Right cardiac atrium (tissue), 5 donors: Measurements from ENCODE around the gene CCDC28B. TPM values are rescaled to one million over a fixed set of nuclear protein-coding genes. Genes with fewer than 3 reads are reported as not detected.
"Not testable (repeated sequence)": the region's sequence is repeated elsewhere in the genome, so short reads cannot be mapped to it uniquely, and the experiment has no call there.

ENCODE experiments used
- ATAC-seq, 2 donors: fragments of 200-7000 bp; cut with Tn5 transposase; one replicate each; pipeline versions ENCODE4 v1.8.0 to v1.9.1; 2020; ENCODE audit warnings: moderate library complexity in 2 of 2, mild to moderate bottlenecking in 1 of 2
- DNase-seq, 3 donors: peaks; one replicate each; pipeline ENCODE4 v3.0.0-alpha.2; 2020
- H3K27ac ChIP-seq: one replicate; pipeline ENCODE4 v1.5.1; 2013; ENCODE audit warnings: mild to moderate bottlenecking, low read length, control low read depth, moderate library complexity
- H3K27me3 ChIP-seq: one replicate; pipeline ENCODE4 v1.6.1; 2013; ENCODE audit not compliant: control insufficient read depth, insufficient read depth
- H3K4me1 ChIP-seq: one replicate; pipeline ENCODE4 v1.6.1; 2013; ENCODE audit warnings: low read length; ENCODE audit not compliant: control insufficient read depth, insufficient read depth
- H3K4me3 ChIP-seq: one replicate; pipeline ENCODE4 v1.5.1; 2013; ENCODE audit warnings: low read length, control low read depth
- H3K9me3 ChIP-seq: one replicate; pipeline ENCODE4 v1.6.1; 2013; ENCODE audit warnings: low read length; ENCODE audit not compliant: control insufficient read depth
- WGBS: extraction: QIAGEN DNeasy Blood & Tissue Kit; methylation state at CpG from one replicate; pipeline ENCODE4 v1.1.7; 2013; 5-methylcytosine and 5-hydroxymethylcytosine counted together
- intact Hi-C, 4 donors: fragments of 100-400 bp; cut with DNase I; formaldehyde crosslinking; loops; one replicate each; pipeline versions ENCODE4 v1.11.0 to v1.14.0; 2022 to 2023
- long read RNA-seq, 4 donors: library from polyadenylated mRNA; unstranded; transcript quantifications; one replicate each; pipeline ENCODE4 v2.0.0, GENCODE V29; 2020 to 2021
- polyA plus RNA-seq: library from polyadenylated mRNA; stranded (reverse); fragments of 200-250 nt; gene quantifications from one replicate; pipeline ENCODE4 v1.2.3, GENCODE V29; 2013
- total RNA-seq, 4 donors: library from RNA; stranded (reverse); fragmentation: NEBNext Ultra II Directional; extraction: Animal tissue kit (Norgen Biotek cat#: 25700); gene quantifications; one replicate each; pipeline ENCODE4 v1.2.1, GENCODE V29; 2021
- donor health status: healthy with polysubstance abuse.
- donor health status: DM: no; HTN: yes; CAD: no.
- donor health status: DM: no; HTN: no; CAD: no.
- donor health status: DM: no; HTN: yes; CAD: no; lungs with severe emphysema.
- donor health status: DM: yes; HTN: yes; CAD: no.

CCDC28B gene
- total RNA-seq: 10 to 100 TPM in 3 of 4 donors, 1 to 10 TPM in 1; 8.0 to 18.4 (median 14.5) TPM
- 26.9 TPM for polyA plus RNA-seq
- long read RNA-seq, donor 1, transcript CCDC28B-201 (6 exons, 1,089 nt): major isoform, 8 of 8 reads
- long read RNA-seq, donor 1, partial matches to known transcripts: 0 of 8 reads
- long read RNA-seq, donor 1, other reads (novel, unspliced or antisense): 0 of 8 reads
- long read RNA-seq, donor 2, transcript CCDC28B-201 (6 exons, 1,089 nt): major isoform, 6 of 10 reads
- long read RNA-seq, donor 2, partial matches to known transcripts: 0 of 10 reads
- long read RNA-seq, donor 2, other reads (novel, unspliced or antisense): 4 of 10 reads
- long read RNA-seq, donor 3, partial matches to known transcripts: 1 of 8 reads
- long read RNA-seq, donor 3, other reads (novel, unspliced or antisense): 3 of 8 reads
- long read RNA-seq, donor 4, transcript CCDC28B-201 (6 exons, 1,089 nt): major isoform, 8 of 14 reads
- long read RNA-seq, donor 4, partial matches to known transcripts: 0 of 14 reads
- long read RNA-seq, donor 4, other reads (novel, unspliced or antisense): 6 of 14 reads

DNA sequence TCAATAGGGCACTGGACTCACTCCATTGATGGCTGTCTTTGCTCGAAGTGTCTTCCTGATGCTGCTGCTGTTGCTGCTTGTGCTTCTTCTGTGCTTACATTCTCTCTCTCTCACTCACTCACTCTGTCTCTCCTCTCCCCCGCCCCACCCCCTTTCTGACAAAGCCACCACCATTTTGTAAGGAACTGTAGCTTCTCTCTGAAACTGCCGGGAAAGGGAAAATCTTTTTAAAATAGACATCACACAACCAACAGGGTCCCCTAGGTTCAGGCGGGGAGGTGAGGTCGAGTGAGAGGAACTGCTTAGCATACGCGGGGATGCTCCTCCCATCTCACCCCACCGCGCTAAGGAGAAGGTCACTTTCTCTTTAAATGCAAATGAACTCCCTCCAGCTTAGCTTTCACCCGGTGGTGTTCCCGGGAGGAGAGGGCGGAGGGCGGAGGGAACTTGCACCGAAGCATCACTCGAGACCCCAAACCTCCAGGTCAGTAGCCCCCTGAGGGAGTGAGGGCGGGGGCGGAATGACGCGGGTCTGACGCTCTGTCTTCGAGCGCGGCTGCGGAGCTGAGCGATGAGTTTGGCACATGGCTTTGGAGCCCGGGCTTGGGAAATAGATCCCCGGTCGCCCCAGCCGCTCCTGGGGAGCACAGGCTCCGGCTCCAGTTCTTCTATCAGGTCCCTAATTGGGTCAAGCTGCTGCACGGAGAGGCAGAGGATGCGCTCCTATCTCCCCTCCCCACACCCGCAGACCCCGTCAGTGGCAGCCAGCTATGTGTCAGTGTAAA lies at the start of gene CCDC28B:
TSS of gene CCDC28B (plus strand) at position 370 of the 785 bp plus-strand sequence. CDS start 1,341 bp downstream, outside the sequence.
- peak; percentile 54 to 58 for ATAC-seq
- Histone ChIP-seq H3K27ac (peak within 1 kb of the TSS; percentile 49), H3K4me3 (peak within 1 kb of the TSS; percentile 41), H3K27me3 (no peaks in the 10 kb centered on the region), H3K4me1 (peaks cover 15% of the 10 kb centered on the region), H3K9me3 (no peaks in the 10 kb centered on the region)
- intact Hi-C loops: no loop called here
- WGBS: under 1% methylated on average over 34 of the region's 34 CpGs
- peak; percentile 82 to 90 (median 89) for DNase-seq

GRCh38 chr1:32150847-32151246 lies 49.5 kb upstream of the CCDC28B start:
- intact Hi-C loops: no loop called here
- no peak overlapping the region for H3K27ac ChIP-seq
- WGBS: 90% methylated on average over 9 of the region's 9 CpGs
- H3K9me3 ChIP-seq: no peaks in the 10 kb centered on the region
- H3K4me1 ChIP-seq: peaks cover 3% of the 10 kb centered on the region
- ATAC-seq (no peak), DNase-seq (no peak)
- no peak overlapping the region for H3K4me3 ChIP-seq
- H3K27me3 ChIP-seq: no peaks in the 10 kb centered on the region

DNA sequence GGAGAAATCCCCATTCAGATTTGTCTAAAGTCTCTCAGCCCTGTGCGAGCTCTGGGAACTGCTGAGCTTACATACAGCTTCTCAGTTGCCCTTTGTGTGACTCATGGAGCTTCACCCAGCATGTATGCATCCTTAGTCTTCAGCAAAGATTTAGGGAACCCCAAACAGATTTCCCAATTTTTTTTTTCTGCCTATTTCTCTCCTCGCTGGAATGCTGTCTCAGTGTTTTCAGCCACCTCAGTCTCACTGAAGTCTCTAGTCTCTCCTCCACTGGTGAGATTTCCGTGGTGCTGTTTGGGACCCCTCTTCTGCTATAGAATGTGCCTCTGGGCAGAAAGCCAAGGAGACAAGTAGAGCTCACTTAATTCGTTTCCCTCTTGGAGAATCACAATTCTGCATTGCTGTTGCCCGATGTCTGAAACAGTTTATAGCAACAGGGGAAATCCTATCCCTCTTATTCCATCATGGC lies 49.0 kb upstream of the CCDC28B start:
- Histone ChIP-seq H3K27ac (no peak overlapping the region), H3K4me3 (no peak overlapping the region), H3K27me3 (no peaks in the 10 kb centered on the region), H3K9me3 (no peaks in the 10 kb centered on the region), H3K4me1 (peaks cover 3% of the 10 kb centered on the region)
- 33% methylated on average over 5 of the region's 5 CpGs for WGBS
- intact Hi-C loops: no loop called here
- ATAC-seq (no peak), DNase-seq (no peak)

GRCh38 chr1:32159189-32159588 lies 41.2 kb upstream of the CCDC28B start:
- no peak for DNase-seq

DNA sequence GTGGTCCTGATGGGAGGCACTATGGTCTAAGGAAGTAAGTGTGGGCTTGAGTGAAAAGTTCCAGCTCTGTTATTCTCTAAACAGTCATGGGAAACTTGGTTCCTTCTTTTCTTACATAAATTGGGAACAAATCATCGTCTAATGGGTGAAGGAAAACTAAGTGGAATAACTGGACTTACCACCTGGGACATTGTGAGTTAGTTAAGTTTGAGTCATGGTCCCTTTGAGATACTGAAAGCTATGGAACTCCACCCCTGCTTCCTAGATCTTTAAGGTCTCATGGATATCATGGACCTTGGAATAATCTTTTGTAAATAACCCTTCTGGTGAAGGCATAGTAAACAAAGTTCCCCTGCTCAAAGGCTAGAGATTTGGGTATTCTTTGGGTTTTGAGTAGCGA lies 37.0 kb upstream of the CCDC28B start:
- no peak overlapping the region for H3K4me3 ChIP-seq
- WGBS: 95% methylated on average over 2 of the region's 2 CpGs
- no peak for ATAC-seq

More at GRCh38 chr1:32159189-32159588, 41.2 kb upstream of the CCDC28B start:
- 70% methylated on average over 3 of the region's 3 CpGs for WGBS
- H3K9me3 ChIP-seq: no peaks in the 10 kb centered on the region
- ATAC-seq: no peak
- intact Hi-C loops: no loop called here
- H3K27ac ChIP-seq: no peak overlapping the region
- H3K4me3 ChIP-seq: no peak overlapping the region
- no peaks in the 10 kb centered on the region for H3K4me1 ChIP-seq
- H3K27me3 ChIP-seq: no peaks in the 10 kb centered on the region

GRCh38 chr1:32165633-32166032 lies 34.8 kb upstream of the CCDC28B start:
- H3K4me3 ChIP-seq, H3K27me3 ChIP-seq, intact Hi-C loops, ATAC-seq, DNase-seq, H3K9me3 ChIP-seq, H3K27ac ChIP-seq, H3K4me1 ChIP-seq: not testable (repeated sequence)
- WGBS: 90% methylated on average over 10 of the region's 10 CpGs

More for the DNA sequence above, 37.0 kb upstream of the CCDC28B start:
- no peaks in the 10 kb centered on the region for H3K4me1 ChIP-seq
- no peaks in the 10 kb centered on the region for H3K27me3 ChIP-seq
- intact Hi-C loops: no loop called here
- H3K27ac ChIP-seq: no peak overlapping the region
- H3K9me3 ChIP-seq: no peaks in the 10 kb centered on the region
- DNase-seq: no peak

- ATAC-seq: peak in 1 of 2 donors; percentile 17
- intact Hi-C loops: no loop called here
- DNase-seq: no peak
- Histone ChIP-seq H3K27ac (no peak overlapping the region), H3K4me3 (no peak overlapping the region), H3K4me1 (no peaks in the 10 kb centered on the region), H3K27me3 (no peaks in the 10 kb centered on the region), H3K9me3 (no peaks in the 10 kb centered on the region)
- WGBS: 64% methylated on average over 4 of the region's 4 CpGs
Observed at GRCh38 chr1:32170991-32171390, 29.4 kb upstream of the CCDC28B start.

DNA sequence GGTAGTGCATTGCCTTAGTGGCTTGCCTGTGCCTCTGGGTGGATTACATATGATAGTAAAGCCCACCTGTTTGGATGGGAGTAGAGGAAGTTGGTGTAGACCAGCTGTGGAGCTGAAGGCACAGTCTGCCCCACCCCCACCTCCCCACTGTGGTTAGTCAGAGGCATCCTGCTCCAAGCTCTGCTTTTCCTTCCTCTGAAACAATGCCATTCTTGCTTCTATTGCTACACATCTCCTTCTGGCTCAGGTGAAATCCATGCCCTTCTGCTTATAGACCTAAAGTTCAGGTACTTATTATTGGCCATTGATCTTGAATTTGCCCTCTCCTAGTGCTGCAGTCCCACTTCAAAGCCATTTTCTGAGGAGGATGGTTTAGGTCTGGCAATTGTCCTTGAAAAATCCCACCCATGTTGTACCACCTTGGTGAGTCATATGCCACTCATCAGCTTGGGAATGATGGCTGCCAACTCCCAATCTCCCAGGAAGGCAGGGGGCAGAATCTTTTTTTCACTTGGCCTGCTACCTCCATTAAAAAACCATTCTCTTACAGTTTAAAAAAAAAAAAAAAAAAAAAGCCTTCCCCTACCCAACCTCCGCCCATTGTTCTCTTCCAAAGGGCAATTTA lies 27.7 kb upstream of the CCDC28B start:
- H3K27ac ChIP-seq: no peak overlapping the region
- no peak overlapping the region for H3K4me3 ChIP-seq
- no peak for DNase-seq
- H3K27me3 ChIP-seq: no peaks in the 10 kb centered on the region
- H3K9me3 ChIP-seq: no peaks in the 10 kb centered on the region
- no peaks in the 10 kb centered on the region for H3K4me1 ChIP-seq
- 100% methylated on average over 1 of the region's 1 CpG for WGBS
- intact Hi-C loops: no loop called here
- no peak for ATAC-seq

DNA sequence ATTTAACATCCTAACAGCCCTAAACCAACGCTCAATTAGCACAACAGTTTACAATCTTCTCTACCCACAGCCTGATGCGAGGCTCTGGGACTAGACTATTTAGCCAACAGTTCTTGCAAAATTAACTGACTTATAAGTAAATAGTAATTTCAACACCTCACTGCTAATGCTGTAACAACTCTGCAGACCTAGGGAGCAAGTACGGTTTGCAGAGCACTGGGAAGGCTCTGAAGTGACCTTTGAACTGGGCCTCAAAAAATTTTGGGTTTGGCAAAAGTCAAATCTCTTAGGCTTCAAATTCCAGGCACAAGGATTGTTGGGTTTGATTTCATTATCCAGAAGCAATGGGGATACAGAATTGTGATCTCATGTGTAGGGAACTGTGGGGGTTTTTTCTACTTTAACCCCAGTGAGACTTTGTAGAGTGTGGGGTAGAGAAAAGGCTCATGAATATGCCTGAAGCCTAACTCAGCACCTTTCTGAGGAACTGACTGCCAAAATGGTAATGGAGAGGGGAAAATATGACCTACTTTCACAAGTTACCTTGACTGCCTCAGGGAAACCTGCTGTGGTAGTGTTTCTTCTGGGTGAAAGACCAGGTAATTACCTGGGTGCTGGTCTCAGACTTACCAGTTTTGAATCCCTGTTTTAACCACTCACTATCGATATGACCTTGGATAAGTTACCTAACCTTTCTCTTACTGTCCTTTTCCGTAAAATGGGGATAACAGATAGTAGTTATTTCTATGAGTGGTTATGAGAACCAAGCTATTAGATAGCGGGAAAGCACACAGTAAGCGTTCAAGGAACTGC lies 21.8 kb upstream of the CCDC28B start:
- no peaks in the 10 kb centered on the region for H3K9me3 ChIP-seq
- H3K4me3 ChIP-seq: peak overlapping the region; percentile 79
- ATAC-seq (no peak), DNase-seq (no peak)
- H3K4me1 ChIP-seq: peaks cover 8% of the 10 kb centered on the region
- H3K27ac ChIP-seq: peak overlapping the region; percentile 98
- no peaks in the 10 kb centered on the region for H3K27me3 ChIP-seq
- intact Hi-C loops: no loop called here
- 79% methylated on average over 7 of the region's 7 CpGs for WGBS

DNA sequence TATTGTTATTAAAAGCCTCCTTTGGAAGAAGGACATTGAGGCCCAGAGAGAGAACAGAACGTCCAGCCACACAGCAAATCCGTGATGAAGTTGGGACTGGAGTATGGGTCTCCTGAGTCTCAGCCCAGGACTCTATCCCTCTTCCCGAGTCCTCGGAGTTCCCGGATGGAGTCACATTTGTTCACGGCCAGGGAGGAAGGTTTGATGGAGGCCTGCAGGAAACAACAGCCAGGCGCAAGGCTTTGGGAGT lies 21.3 kb upstream of the CCDC28B start:
- DNase-seq (no peak), ATAC-seq (peak; percentile 24 to 27)
- WGBS: 8% methylated on average over 7 of the region's 7 CpGs
- Histone ChIP-seq H3K9me3 (no peaks in the 10 kb centered on the region), H3K27me3 (no peaks in the 10 kb centered on the region), H3K4me1 (peaks cover 8% of the 10 kb centered on the region), H3K4me3 (peak overlapping the region; percentile 79), H3K27ac (peak overlapping the region; percentile 98)
- intact Hi-C loops: no loop called here
